HUES48 (cell line): ENCODE data around the gene OGFR.

ENCODE experiments used
- H3K27ac ChIP-seq: one replicate; pipeline ENCODE4 v1.7.0; 2013; ENCODE audit warnings: low read depth, low read length, inconsistent platforms
- H3K27me3 ChIP-seq: 2 replicates; pipeline ENCODE4 v1.6.1; 2013; ENCODE audit warnings: mild to moderate bottlenecking, low read length; ENCODE audit not compliant: control insufficient read depth, insufficient read depth
- H3K36me3 ChIP-seq: 2 replicates; pipeline ENCODE4 v1.6.1; 2013; ENCODE audit warnings: low read length; ENCODE audit not compliant: control insufficient read depth, insufficient read depth
- H3K4me1 ChIP-seq: 2 replicates; pipeline ENCODE4 v1.6.1; 2013; ENCODE audit warnings: mild to moderate bottlenecking, low read length; ENCODE audit not compliant: control insufficient read depth, insufficient read depth
- H3K4me3 ChIP-seq: 2 replicates; pipeline ENCODE4 v1.5.1; 2013; ENCODE audit warnings: mild to moderate bottlenecking, low read depth, low read length
- H3K9ac ChIP-seq: 2 replicates; pipeline ENCODE4 v1.6.1; 2013; ENCODE audit warnings: mild to moderate bottlenecking, low read depth, low read length, moderate library complexity
- H3K9me3 ChIP-seq: 2 replicates; pipeline ENCODE4 v1.6.1; 2013; ENCODE audit warnings: low read length; ENCODE audit not compliant: control insufficient read depth, insufficient read depth

OGFR gene

GRCh38 chr20:62763404-62763803 is 41.2 kb upstream of the OGFR start:
- H3K36me3 ChIP-seq = no peaks in the 10 kb centered on the region
- no peak overlapping the region for H3K9ac ChIP-seq

GRCh38 chr20:62764156-62764935 is 40.3 kb upstream of the OGFR start:
- H3K27ac ChIP-seq = no peak overlapping the region
- H3K9ac ChIP-seq = no peak overlapping the region
- no peaks in the 10 kb centered on the region for H3K27me3 ChIP-seq
- no peaks in the 10 kb centered on the region for H3K36me3 ChIP-seq
- H3K4me3 ChIP-seq = no peak overlapping the region
- H3K4me1 ChIP-seq = no peaks in the 10 kb centered on the region
- H3K9me3 ChIP-seq = no peaks in the 10 kb centered on the region

More at GRCh38 chr20:62763404-62763803, 41.2 kb upstream of the OGFR start:
- Histone ChIP-seq H3K4me3 (no peak overlapping the region), H3K27me3 (no peaks in the 10 kb centered on the region), H3K4me1 (no peaks in the 10 kb centered on the region), H3K9me3 (no peaks in the 10 kb centered on the region), H3K27ac (no peak overlapping the region)

GRCh38 chr20:62765021-62765420 is 39.6 kb upstream of the OGFR start:
- Histone ChIP-seq H3K36me3 (no peaks in the 10 kb centered on the region), H3K27me3 (no peaks in the 10 kb centered on the region), H3K4me3 (no peak overlapping the region), H3K27ac (no peak overlapping the region), H3K4me1 (no peaks in the 10 kb centered on the region), H3K9ac (no peak overlapping the region), H3K9me3 (no peaks in the 10 kb centered on the region)

- no peaks in the 10 kb centered on the region for H3K9me3 ChIP-seq
- no peak overlapping the region for H3K9ac ChIP-seq
- H3K36me3 ChIP-seq = no peaks in the 10 kb centered on the region
- H3K27ac ChIP-seq = no peak overlapping the region
- no peak overlapping the region for H3K4me3 ChIP-seq
- no peaks in the 10 kb centered on the region for H3K4me1 ChIP-seq
- no peaks in the 10 kb centered on the region for H3K27me3 ChIP-seq
Measured at GRCh38 chr20:62765432-62766070, 39.1 kb upstream of the OGFR start.

GRCh38 chr20:62766071-62766450 is 38.6 kb upstream of the OGFR start:
- Histone ChIP-seq H3K27me3 (no peaks in the 10 kb centered on the region), H3K36me3 (no peaks in the 10 kb centered on the region), H3K9ac (no peak overlapping the region), H3K4me3 (no peak overlapping the region), H3K4me1 (no peaks in the 10 kb centered on the region), H3K27ac (no peak overlapping the region), H3K9me3 (no peaks in the 10 kb centered on the region)

GRCh38 chr20:62766716-62767115 is 37.9 kb upstream of the OGFR start:
- no peaks in the 10 kb centered on the region for H3K9me3 ChIP-seq
- H3K4me1 ChIP-seq = no peaks in the 10 kb centered on the region
- H3K27ac ChIP-seq = no peak overlapping the region
- H3K4me3 ChIP-seq = no peak overlapping the region
- H3K9ac ChIP-seq = no peak overlapping the region
- no peaks in the 10 kb centered on the region for H3K36me3 ChIP-seq
- no peaks in the 10 kb centered on the region for H3K27me3 ChIP-seq

- no peaks in the 10 kb centered on the region for H3K9me3 ChIP-seq
- no peak overlapping the region for H3K27ac ChIP-seq
- H3K9ac ChIP-seq = no peak overlapping the region
- no peaks in the 10 kb centered on the region for H3K27me3 ChIP-seq
- H3K4me3 ChIP-seq = no peak overlapping the region
- H3K36me3 ChIP-seq = no peaks in the 10 kb centered on the region
- no peaks in the 10 kb centered on the region for H3K4me1 ChIP-seq
Measured at GRCh38 chr20:62768234-62768546, 36.4 kb upstream of the OGFR start.

- no peaks in the 10 kb centered on the region for H3K9me3 ChIP-seq
- H3K4me3 ChIP-seq = no peak overlapping the region
- no peaks in the 10 kb centered on the region for H3K36me3 ChIP-seq
- no peaks in the 10 kb centered on the region for H3K27me3 ChIP-seq
- no peaks in the 10 kb centered on the region for H3K4me1 ChIP-seq
- H3K9ac ChIP-seq = no peak overlapping the region
- no peak overlapping the region for H3K27ac ChIP-seq
Measured at GRCh38 chr20:62768551-62769287, 35.9 kb upstream of the OGFR start.

GRCh38 chr20:62769346-62770071 is 35.1 kb upstream of the OGFR start:
- H3K36me3 ChIP-seq = no peaks in the 10 kb centered on the region
- H3K9me3 ChIP-seq = no peaks in the 10 kb centered on the region
- H3K4me1 ChIP-seq = no peaks in the 10 kb centered on the region
- no peaks in the 10 kb centered on the region for H3K27me3 ChIP-seq
- no peak overlapping the region for H3K27ac ChIP-seq
- no peak overlapping the region for H3K9ac ChIP-seq
- H3K4me3 ChIP-seq = no peak overlapping the region

- Histone ChIP-seq H3K27me3 (no peaks in the 10 kb centered on the region), H3K9me3 (no peaks in the 10 kb centered on the region), H3K4me1 (no peaks in the 10 kb centered on the region), H3K9ac (no peak overlapping the region), H3K4me3 (no peak overlapping the region), H3K27ac (no peak overlapping the region), H3K36me3 (no peaks in the 10 kb centered on the region)
Measured at GRCh38 chr20:62770111-62770910, 34.3 kb upstream of the OGFR start.
